K562 (cell line): ENCODE results near the gene DCUN1D2. TPM values are rescaled to one million over a fixed set of nuclear protein-coding genes. Genes with fewer than 3 reads are reported as not detected.

Source experiments
- CREM ChIP-seq: IDR thresholded peaks from 2 replicates; pipeline ENCODE4 v1.6.1; 2014; ENCODE audit warnings: antibody characterized with exemption, low read depth
- FOSL1 ChIP-seq: fragments of 200-800 bp; sonication (Bioruptor generic); conservative IDR thresholded peaks from 2 replicates; pipeline ENCODE4 v1.6.1; 2016; ENCODE audit warnings: missing genetic modification characterization, missing compliant biosample characterization
- GTF3C2 ChIP-seq: IDR thresholded peaks from 3 replicates; pipeline ENCODE4 v1.6.1; 2011; ENCODE audit warnings: borderline replicate concordance, mild to moderate bottlenecking, moderate library complexity; ENCODE audit not compliant: insufficient read length; ENCODE audit errors: extremely low read depth
- IRF2 ChIP-seq: sonication (generic); formaldehyde crosslinking; IDR thresholded peaks from 2 replicates; pipeline ENCODE4 v1.8.1; 2022; ENCODE audit warnings: mild to moderate bottlenecking, missing genetic modification reagents
- JUND ChIP-seq, 2 experiments: IDR thresholded peaks; 2 replicates in 1 of 2; 3 replicates in 1 of 2; pipeline ENCODE4 v1.6.1; 2011; ENCODE audit warnings: borderline replicate concordance in 2 of 2, low read depth in 2 of 2, low read length in 2 of 2, improper control_type of control experiment in 1 of 2, missing biosample characterization in 1 of 2, missing genetic modification characterization in 1 of 2, missing genetic modification reagents in 1 of 2
- MAFF ChIP-seq: IDR thresholded peaks from 2 replicates; pipeline ENCODE4 v1.6.1; 2012; ENCODE audit warnings: low read length, improper control_type of control experiment
- MAZ ChIP-seq, 2 experiments: fragments of 450-650 bp in 1 of 2; sonication (generic) in 1 of 2; formaldehyde crosslinking; IDR thresholded peaks in 1 of 2; conservative IDR thresholded peaks in 1 of 2; 2 replicates each; pipeline versions ENCODE4 v1.4.0 to v1.5.0; 2020; ENCODE audit warnings: mild to moderate bottlenecking in 1 of 2, missing genetic modification reagents in 1 of 2
- PURB ChIP-seq: sonication (generic); formaldehyde crosslinking; IDR thresholded peaks from 2 replicates; pipeline ENCODE4 v1.9.0; 2021; ENCODE audit warnings: low read depth, mild to moderate bottlenecking, missing genetic modification reagents
- REST ChIP-seq, 2 experiments: fragments of 450-650 bp; formaldehyde crosslinking in 1 of 2; IDR thresholded peaks; 2 replicates each; pipeline versions ENCODE4 v1.4.0 to v1.6.1; 2014 to 2020; ENCODE audit warnings: mild to moderate bottlenecking in 2 of 2, borderline replicate concordance in 1 of 2, low read depth in 1 of 2
- SP1 ChIP-seq: sonication (generic); formaldehyde crosslinking; IDR thresholded peaks from 2 replicates; pipeline ENCODE4 v1.8.1; 2022; ENCODE audit warnings: mild to moderate bottlenecking, missing genetic modification reagents
- TAF9B ChIP-seq: fragments of 450-650 bp; IDR thresholded peaks from 2 replicates; pipeline ENCODE4 v1.6.1; 2018; ENCODE audit warnings: mild to moderate bottlenecking; ENCODE audit not compliant: partially characterized antibody
- ZNF274 ChIP-seq: IDR thresholded peaks from 2 replicates; pipeline ENCODE4 v1.6.1; 2011; ENCODE audit warnings: low read depth, mild to moderate bottlenecking, low read length, moderate library complexity, borderline replicate concordance
- polyA plus RNA-seq, 8 experiments: library from polyadenylated mRNA; depleted of rRNA in 4 of 8; stranded (reverse) in 5 of 8; unstranded in 3 of 8; fragments of >200 nt; fragmentation: Nextera tagmentation in 2 of 8; fragmentation: Illumina TruSeq in 1 of 8; extraction: Ambion mirVana in 2 of 8; extraction: Trizol in 1 of 8; gene quantifications; 2 replicates each; pipeline versions ENCODE4 v1.2.1 to v1.2.3, GENCODE V29; 2011 to 2014; ENCODE audit warnings: inconsistent platforms in 1 of 8, missing spikeins in 1 of 8
- total RNA-seq, 7 experiments: library from RNA; depleted of rRNA in 6 of 7; stranded (reverse); fragments of >200 nt in 6 of 7; fragmentation: Illumina TruSeq in 2 of 7; extraction: Trizol in 2 of 7; gene quantifications; 2 replicates each; pipeline versions ENCODE4 v1.2.1 to v1.2.3, GENCODE V29; 2011 to 2021; ENCODE audit warnings: low replicate concordance in 1 of 7

DCUN1D2 gene
- total and polyA plus RNA-seq, 9 of the 15 experiments (the other 6 are each of a cell fraction or from before 2014, with no cell fraction given): 2.1 to 16.8 (median 11.1) TPM

GRCh38 chr13:113411216-113412023 lies 79.1 kb downstream of the DCUN1D2 start (continued):
- TF ChIP-seq REST (IDR thresholded peaks at IDR 0.05; ENCODE audit: borderline replicate concordance) (no peak), REST (CRISPR knock-in tag; IDR thresholded peaks at IDR 0.05; ENCODE audit: low read depth) (no peak), IRF2 (CRISPR knock-in tag) (no peak), PURB (CRISPR knock-in tag) (no peak), TAF9B (no peak), CREM (0 out of 2 replicates have a peak, but pooled peaks have one; percentile 40), SP1 (no peak), GTF3C2 (no peak), FOSL1 (peak; percentile 82), MAZ (CRISPR knock-in tag; conservative IDR thresholded peaks at IDR 0.05 in 1 of 2, IDR thresholded peaks at IDR 0.05 in 1 of 2) (no peak), MAFF (no peak), ZNF274 (no peak), JUND (IDR thresholded peaks at IDR 0.05; ENCODE audit: borderline replicate concordance, low read depth, low read length) (peak; percentile 16; the same call in 1 of the 2 replicates), JUND (tag; IDR thresholded peaks at IDR 0.05; ENCODE audit: borderline replicate concordance, low read depth, low read length) (no peak)
